Thymus (tissue), 11 donors: ENCODE measurements around the gene ZBTB44. TPM values are rescaled to one million over a fixed set of nuclear protein-coding genes. Genes with fewer than 3 reads are reported as not detected.

ENCODE experiments used
- DNase-seq, 9 donors: peaks; one replicate each; pipeline ENCODE4 v3.0.0-alpha.2; 2013; ENCODE audit warnings: low spot score in 9 of 9, low read depth in 6 of 9, missing footprints in 1 of 9
- H3K27ac ChIP-seq, 2 donors: one replicate each; pipeline ENCODE4 v1.5.1; 2013; ENCODE audit warnings: control low read depth in 1 of 2, low read depth in 1 of 2, low read length in 1 of 2, mild to moderate bottlenecking in 1 of 2, moderate library complexity in 1 of 2
- H3K27me3 ChIP-seq, 2 donors: one replicate each; pipeline ENCODE4 v1.5.1; 2013; ENCODE audit warnings: low read length in 1 of 2; ENCODE audit not compliant: control insufficient read depth in 2 of 2, insufficient read depth in 1 of 2
- H3K36me3 ChIP-seq, 2 donors: one replicate each; pipeline ENCODE4 v1.5.1; 2013; ENCODE audit warnings: low read length in 1 of 2, mild to moderate bottlenecking in 1 of 2, moderate library complexity in 1 of 2; ENCODE audit not compliant: control insufficient read depth in 2 of 2, insufficient read depth in 2 of 2
- H3K4me1 ChIP-seq, 2 donors: one replicate each; pipeline ENCODE4 v1.5.1; 2013; ENCODE audit warnings: low read length in 2 of 2; ENCODE audit not compliant: control insufficient read depth in 2 of 2, insufficient read depth in 2 of 2
- H3K4me3 ChIP-seq, 2 donors: one replicate each; pipeline ENCODE4 v1.5.1; 2013; ENCODE audit warnings: low read length in 2 of 2, control low read depth in 1 of 2, mild to moderate bottlenecking in 1 of 2
- H3K9me3 ChIP-seq, 2 donors: one replicate each; pipeline ENCODE4 v1.5.1; 2013; ENCODE audit warnings: low read length in 1 of 2, mild to moderate bottlenecking in 1 of 2; ENCODE audit not compliant: control insufficient read depth in 2 of 2, insufficient read depth in 1 of 2
- WGBS: extraction: QIAGEN DNeasy Blood & Tissue Kit; methylation state at CpG from one replicate; pipeline ENCODE4 v1.1.7; 2013; 5-methylcytosine and 5-hydroxymethylcytosine counted together
- polyA plus RNA-seq: library from polyadenylated mRNA; stranded (reverse); fragments of 200-250 nt; gene quantifications from one replicate; pipeline ENCODE4 v1.2.3, GENCODE V29; 2013
- total RNA-seq: library from RNA; stranded (reverse); fragments of 120-200 nt; gene quantifications from one replicate; pipeline ENCODE4 v1.2.4, GENCODE V29; 2013
- donor health status: healthy.

The ZBTB44 gene
- total and polyA plus RNA-seq, 2 donors, result 31.1 to 47.8 TPM

DNA sequence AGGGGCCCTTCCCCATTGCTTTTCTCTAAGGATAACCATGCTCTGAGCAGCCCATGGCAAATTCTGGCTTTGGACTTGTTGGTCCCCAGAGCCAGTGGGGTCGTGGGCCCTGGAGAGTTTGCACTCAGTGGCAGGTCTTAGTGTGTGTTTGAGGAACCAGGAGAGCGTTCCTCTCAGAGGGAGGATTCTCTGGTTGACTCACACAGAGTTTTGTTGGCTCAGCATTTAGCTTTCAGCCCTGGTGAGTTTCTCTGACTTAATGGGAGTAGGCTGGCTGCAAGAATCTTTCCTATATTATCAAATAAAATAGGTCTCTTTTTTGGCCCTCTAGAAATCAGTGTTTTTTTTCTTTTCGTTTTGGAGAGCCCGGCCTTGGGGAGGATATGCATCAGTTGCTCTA is 134.2 kb downstream of the ZBTB44 start:
- peaks cover 0 to 43% of the 10 kb centered on the region in 2 donors for H3K4me1 ChIP-seq
- peak overlapping the region; percentile 64 to 79 for H3K27ac ChIP-seq
- H3K36me3 ChIP-seq, result no peaks in the 10 kb centered on the region
- 88% methylated on average over 4 of the region's 4 CpGs for WGBS
- no peak for DNase-seq
- H3K27me3 ChIP-seq, result no peaks in the 10 kb centered on the region
- no peak overlapping the region for H3K4me3 ChIP-seq
- no peaks in the 10 kb centered on the region for H3K9me3 ChIP-seq

- H3K4me1 ChIP-seq, result peaks cover 0 to 43% of the 10 kb centered on the region in 2 donors
- WGBS, result 93% methylated on average over 21 of the region's 21 CpGs
Measured at GRCh38 chr11:130179396-130180306, 135.1 kb downstream of the ZBTB44 start.

DNA sequence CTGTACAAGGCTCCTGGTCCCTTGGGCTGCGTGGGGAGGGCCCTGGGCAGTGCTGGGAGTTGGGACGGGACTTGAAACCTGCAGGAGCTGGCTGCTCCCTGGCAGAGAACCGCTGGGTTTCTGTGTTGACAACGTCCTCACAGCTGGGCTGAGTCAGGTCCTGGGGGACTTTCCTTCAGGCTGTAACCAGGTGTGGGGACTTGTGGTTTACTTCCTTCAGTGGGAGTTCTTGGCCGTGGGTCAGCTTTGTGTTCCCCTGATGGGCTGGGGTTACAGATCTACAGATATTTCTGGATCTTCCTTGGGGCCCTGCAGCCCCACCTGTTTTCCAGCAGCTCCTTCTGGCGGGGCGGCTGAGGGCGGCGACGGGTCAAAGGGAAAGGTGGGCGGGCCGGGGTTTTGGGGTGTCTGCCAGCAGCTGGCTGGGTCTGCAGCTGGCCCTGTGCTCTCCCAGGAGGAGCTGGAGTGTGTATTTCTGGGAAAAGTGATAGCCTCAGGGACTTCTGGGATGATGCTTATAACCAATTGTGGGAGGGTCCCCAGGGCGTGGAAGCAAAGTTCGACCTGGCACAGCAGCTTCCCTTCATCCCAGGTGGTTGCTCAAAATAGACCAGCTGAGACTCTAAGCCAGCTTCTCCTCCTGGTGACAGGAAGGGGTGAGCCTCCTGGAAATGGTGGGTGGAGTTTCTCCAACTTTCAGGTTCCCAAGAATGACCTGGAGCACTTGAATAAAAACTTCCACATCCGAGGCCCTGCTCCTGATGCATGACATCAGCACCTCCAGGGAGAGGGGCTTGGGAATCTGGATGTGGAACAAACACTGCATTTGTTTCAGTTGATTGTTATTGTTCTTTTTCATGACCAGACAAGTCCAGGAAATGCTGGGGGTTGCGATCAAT is 136.0 kb downstream of the ZBTB44 start:
- WGBS, result 82% methylated on average over 16 of the region's 16 CpGs
- DNase-seq, result peak in 1 of 9 donors; percentile 22
- peak overlapping the region; percentile 42 to 80 for H3K27ac ChIP-seq
- peaks cover 0 to 43% of the 10 kb centered on the region in 2 donors for H3K4me1 ChIP-seq
- no peaks in the 10 kb centered on the region for H3K27me3 ChIP-seq
- no peaks in the 10 kb centered on the region for H3K9me3 ChIP-seq
- H3K4me3 ChIP-seq, result no peak overlapping the region
- no peaks in the 10 kb centered on the region for H3K36me3 ChIP-seq

More at GRCh38 chr11:130179396-130180306, 135.1 kb downstream of the ZBTB44 start:
- Histone ChIP-seq H3K27ac (peak overlapping the region; percentile 42 to 80), H3K36me3 (no peaks in the 10 kb centered on the region), H3K9me3 (no peaks in the 10 kb centered on the region), H3K4me3 (no peak overlapping the region), H3K27me3 (no peaks in the 10 kb centered on the region)
- DNase-seq, result no peak

DNA sequence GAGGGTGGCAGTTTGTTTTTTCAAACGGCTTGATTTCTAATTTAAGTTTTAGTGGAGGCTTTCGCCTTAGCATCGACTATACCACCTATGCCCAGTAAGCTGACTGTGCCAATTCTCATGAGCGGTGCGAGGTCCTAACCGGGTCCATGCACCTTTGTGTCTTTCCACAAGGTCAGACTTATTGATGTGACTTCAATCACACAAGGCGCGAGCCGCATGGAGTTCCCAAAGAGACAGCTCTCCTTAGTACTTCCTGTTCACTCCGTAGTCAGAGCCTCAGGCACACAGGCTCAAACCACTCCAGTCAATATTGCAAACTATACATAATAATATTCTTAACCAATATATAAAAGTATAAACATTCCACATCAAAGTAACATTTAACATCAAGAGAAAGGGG is 136.9 kb downstream of the ZBTB44 start:
- no peak overlapping the region for H3K4me3 ChIP-seq
- no peaks in the 10 kb centered on the region for H3K36me3 ChIP-seq
- peaks cover 0 to 43% of the 10 kb centered on the region in 2 donors for H3K4me1 ChIP-seq
- H3K27me3 ChIP-seq, result no peaks in the 10 kb centered on the region
- 97% methylated on average over 10 of the region's 10 CpGs for WGBS
- H3K9me3 ChIP-seq, result no peaks in the 10 kb centered on the region
- peak overlapping the region in 1 of 2 donors; percentile 45 for H3K27ac ChIP-seq
- DNase-seq, result no peak

Other genes starting within 250 kb of the ZBTB44 start
- 74.4 TPM for gene APLP2, start 245.0 kb downstream of the ZBTB44 start, total RNA-seq
- 101 TPM for gene APLP2, start 245.0 kb downstream of the ZBTB44 start, polyA plus RNA-seq
- gene ST14, start 155.1 kb downstream of the ZBTB44 start, total RNA-seq, result 13.7 TPM
- gene ST14, start 155.1 kb downstream of the ZBTB44 start, polyA plus RNA-seq, result 28.6 TPM
- 0.14 TPM for gene ADAMTS8, start 113.7 kb upstream of the ZBTB44 start, total RNA-seq
- gene ADAMTS8, start 113.7 kb upstream of the ZBTB44 start, polyA plus RNA-seq, result 0.37 TPM
- gene ADAMTS15, start 133.7 kb upstream of the ZBTB44 start, total RNA-seq, result 1.8 TPM
- 2.8 TPM for gene ADAMTS15, start 133.7 kb upstream of the ZBTB44 start, polyA plus RNA-seq